Tibial nerve (tissue), 4 donors: Measurements from ENCODE around the gene PCDH7.

Source experiments
- CTCF ChIP-seq, 5 experiments: fragments of 200-600 bp in 3 of 5; fragments of 450-650 bp in 2 of 5; sonication (generic) in 3 of 5; IDR thresholded peaks; one replicate each; pipeline ENCODE4 v1.5.1; 2016 to 2019; ENCODE audit warnings: antibody characterized with exemption in 5 of 5, mild to moderate bottlenecking in 3 of 5, moderate library complexity in 2 of 5
- EP300 ChIP-seq, 2 donors: sonication (generic); formaldehyde crosslinking; IDR thresholded peaks; one replicate each; pipeline ENCODE4 v1.6.1; 2017; ENCODE audit warnings: antibody characterized with exemption in 2 of 2, mild to moderate bottlenecking in 1 of 2
- POLR2A ChIP-seq, 2 donors: fragments of 450-650 bp; IDR thresholded peaks; one replicate each; pipeline ENCODE4 v1.6.1; 2017; ENCODE audit warnings: antibody characterized with exemption in 2 of 2, mild to moderate bottlenecking in 2 of 2, moderate library complexity in 2 of 2

GRCh38 chr4:30722359-30723200, 2.4 kb downstream of the PCDH7 start:
- TF ChIP-seq EP300 (IDR thresholded peaks at IDR 0.05) (no peak), CTCF (IDR thresholded peaks at IDR 0.05) (no peak), POLR2A (IDR thresholded peaks at IDR 0.05) (no peak)
